Natural killer cell (primary cell): ENCODE results near the gene PNMA1. TPM values are rescaled to one million over a fixed set of nuclear protein-coding genes. Genes with fewer than 3 reads are reported as not detected.
A peak's percentile ranks its signal among the peaks of the same experiment; 100 is the strongest.

ENCODE experiments used
- ATAC-seq, 3 donors: fragments of 150-1000 bp in 2 of 3; fragments of 200-7000 bp in 1 of 3; cut with Tn5 transposase; 1 replicate in 1 of 3; 2 replicates in 2 of 3; pipeline ENCODE4 v1.10.0; 2021; ENCODE audit warnings: mild to moderate bottlenecking in 2 of 3, moderate library complexity in 2 of 3
- DNase-seq, 2 donors: peaks; one replicate each; pipeline versions ENCODE4 v3.0.0 to v3.0.0-alpha.2; 2013 to 2021; ENCODE audit warnings: mixed read lengths in 1 of 2
- H3K27ac ChIP-seq: one replicate; pipeline ENCODE4 v1.5.1; 2013; ENCODE audit warnings: mild to moderate bottlenecking, low read length
- H3K27me3 ChIP-seq: one replicate; pipeline ENCODE4 v1.6.1; 2013; ENCODE audit warnings: low read length; ENCODE audit not compliant: control insufficient read depth, insufficient read depth
- H3K36me3 ChIP-seq: one replicate; pipeline ENCODE4 v1.6.1; 2013; ENCODE audit warnings: low read length; ENCODE audit not compliant: control insufficient read depth, insufficient read depth
- H3K4me1 ChIP-seq: one replicate; pipeline ENCODE4 v1.6.1; 2013; ENCODE audit warnings: low read length; ENCODE audit not compliant: control insufficient read depth, insufficient read depth
- H3K4me3 ChIP-seq: one replicate; pipeline ENCODE4 v1.5.1; 2013; ENCODE audit warnings: low read length
- H3K9me3 ChIP-seq: one replicate; pipeline ENCODE4 v1.6.1; 2013; ENCODE audit warnings: low read length; ENCODE audit not compliant: control insufficient read depth, insufficient read depth
- H3K27ac Mint-ChIP-seq, 2 donors: one replicate each; pipeline ENCODE4 v1.8.0; 2022; ENCODE audit warnings: mild to moderate bottlenecking in 2 of 2, mixed read lengths in 2 of 2, moderate library complexity in 1 of 2
- H3K27me3 Mint-ChIP-seq, 2 donors: one replicate each; pipeline ENCODE4 v1.8.0; 2022; ENCODE audit warnings: low read depth in 2 of 2, mixed read lengths in 2 of 2
- H3K36me3 Mint-ChIP-seq: one replicate; pipeline ENCODE4 v1.8.0; 2022; ENCODE audit warnings: mixed read lengths
- H3K4me1 Mint-ChIP-seq, 2 donors: one replicate each; pipeline ENCODE4 v1.8.0; 2022; ENCODE audit warnings: mixed read lengths in 2 of 2
- H3K4me3 Mint-ChIP-seq: one replicate; pipeline ENCODE4 v1.8.0; 2022; ENCODE audit warnings: mild to moderate bottlenecking, moderate library complexity, mixed read lengths
- H3K9me3 Mint-ChIP-seq, 2 donors: one replicate each; pipeline ENCODE4 v1.8.0; 2022; ENCODE audit warnings: mixed read lengths in 2 of 2
- CTCF ChIP-seq: fragments of 200-600 bp; IDR thresholded peaks from one replicate; pipeline ENCODE4 v1.8.0; 2022; ENCODE audit warnings: antibody characterized with exemption
- WGBS: methylation state at CpG from one replicate; pipeline ENCODE4 v1.1.7; 2013; ENCODE audit warnings: missing lambda C conversion rate; ENCODE audit not compliant: insufficient coverage; 5-methylcytosine and 5-hydroxymethylcytosine counted together
- intact Hi-C: fragments of 100-400 bp; cut with micrococcal nuclease; formaldehyde crosslinking; loops from one replicate; pipeline ENCODE4 v1.14.2; 2022
- total RNA-seq, 4 donors: library from RNA; stranded (reverse); fragments of 120-200 nt in 1 of 4; gene quantifications; one replicate each; pipeline versions ENCODE4 v1.2.3 to v1.2.4, GENCODE V29; 2013 to 2022

The PNMA1 gene
- total RNA-seq, 3 donors from 2014 or later (not counting 1 experiment from before 2014, with no cell fraction given) = 26.0 to 32.3 (median 28.9) TPM

DNA sequence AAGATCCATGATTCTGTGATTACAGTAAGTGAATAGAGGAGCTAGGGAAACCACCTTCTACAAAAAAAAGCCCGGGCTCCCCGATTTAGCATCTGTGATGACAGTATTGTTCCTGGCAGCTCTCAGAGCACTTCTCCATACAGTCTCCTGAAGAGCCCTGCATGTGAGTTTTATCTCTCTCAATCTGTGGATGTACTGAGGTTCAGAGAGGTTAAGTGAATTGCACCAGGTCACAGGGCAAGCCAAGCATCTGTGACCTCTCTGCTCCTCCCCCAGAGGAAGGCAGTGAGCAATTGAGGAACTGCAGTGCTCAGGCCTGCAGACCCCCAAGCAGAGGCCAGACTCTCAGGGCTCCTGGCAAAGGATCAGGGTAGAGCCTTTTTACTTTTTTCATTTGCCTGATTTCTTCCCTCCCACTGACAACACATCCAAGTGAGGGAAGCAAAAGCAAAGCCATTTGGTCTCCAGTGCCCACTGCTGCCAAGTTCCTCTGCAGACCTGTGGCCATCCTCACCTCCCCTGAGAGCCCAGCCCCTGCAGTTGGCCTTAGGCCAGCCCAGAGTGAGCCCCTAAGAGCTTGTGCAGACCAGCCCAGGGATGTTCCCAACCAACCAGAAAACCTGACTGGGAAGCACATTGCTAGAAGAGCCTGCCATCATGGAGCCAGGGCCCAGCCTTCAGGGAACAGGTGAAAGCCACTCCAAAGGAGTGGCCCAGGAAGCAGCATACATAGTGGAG, 47.6 kb upstream of the PNMA1 start:
- Histone ChIP-seq H3K9me3 (no peaks in the 10 kb centered on the region), H3K4me3 (no peak overlapping the region), H3K36me3 (no peaks in the 10 kb centered on the region), H3K27ac (peak overlapping the region; percentile 88), H3K4me1 (peaks cover 74% of the 10 kb centered on the region), H3K27me3 (no peaks in the 10 kb centered on the region)
- intact Hi-C loops = loop anchor here (1.0 to 2.0 kb wide), 2 partner anchors 9 to 21 kb away; no protein-coding TSS in a partner anchor
- DNase-seq (peak in 1 of 2 donors; percentile 47), ATAC-seq (no peak)
- Mint-ChIP-seq H3K4me1 (peaks cover 65 to 87% of the 10 kb centered on the region in 2 donors), H3K27me3 (no peaks in the 10 kb centered on the region), H3K4me3 (peak overlapping the region; percentile 63), H3K36me3 (no peaks in the 10 kb centered on the region), H3K27ac (peak overlapping the region; percentile 96 to 98), H3K9me3 (no peaks in the 10 kb centered on the region)
- no CpG with 5 or more reads among the region's 2 CpGs for WGBS
- TF ChIP-seq CTCF = no peak

GRCh38 chr14:73760598-73761586, 46.7 kb upstream of the PNMA1 start:
- no peaks in the 10 kb centered on the region for H3K27me3 Mint-ChIP-seq
- no peaks in the 10 kb centered on the region for H3K36me3 ChIP-seq
- H3K4me1 ChIP-seq = peaks cover 81% of the 10 kb centered on the region
- H3K36me3 Mint-ChIP-seq = no peaks in the 10 kb centered on the region
- intact Hi-C loops = loop anchor here (1.0 to 2.0 kb wide), 2 partner anchors 20 to 26 kb away; no protein-coding TSS in a partner anchor
- 51% methylated on average over 10 of the region's 13 CpGs for WGBS
- ATAC-seq = no peak
- H3K27me3 ChIP-seq = no peaks in the 10 kb centered on the region
- no peak for TF ChIP-seq CTCF
- H3K4me3 Mint-ChIP-seq = peak overlapping the region; percentile 89
- H3K9me3 Mint-ChIP-seq = no peaks in the 10 kb centered on the region
- peak overlapping the region; percentile 96 to 98 for H3K27ac Mint-ChIP-seq
- peak in 1 of 2 donors; percentile 27 for DNase-seq
- peak overlapping the region; percentile 26 for H3K4me3 ChIP-seq
- H3K4me1 Mint-ChIP-seq = peaks cover 69 to 89% of the 10 kb centered on the region in 2 donors
- H3K9me3 ChIP-seq = no peaks in the 10 kb centered on the region
- H3K27ac ChIP-seq = peak overlapping the region; percentile 88

DNA sequence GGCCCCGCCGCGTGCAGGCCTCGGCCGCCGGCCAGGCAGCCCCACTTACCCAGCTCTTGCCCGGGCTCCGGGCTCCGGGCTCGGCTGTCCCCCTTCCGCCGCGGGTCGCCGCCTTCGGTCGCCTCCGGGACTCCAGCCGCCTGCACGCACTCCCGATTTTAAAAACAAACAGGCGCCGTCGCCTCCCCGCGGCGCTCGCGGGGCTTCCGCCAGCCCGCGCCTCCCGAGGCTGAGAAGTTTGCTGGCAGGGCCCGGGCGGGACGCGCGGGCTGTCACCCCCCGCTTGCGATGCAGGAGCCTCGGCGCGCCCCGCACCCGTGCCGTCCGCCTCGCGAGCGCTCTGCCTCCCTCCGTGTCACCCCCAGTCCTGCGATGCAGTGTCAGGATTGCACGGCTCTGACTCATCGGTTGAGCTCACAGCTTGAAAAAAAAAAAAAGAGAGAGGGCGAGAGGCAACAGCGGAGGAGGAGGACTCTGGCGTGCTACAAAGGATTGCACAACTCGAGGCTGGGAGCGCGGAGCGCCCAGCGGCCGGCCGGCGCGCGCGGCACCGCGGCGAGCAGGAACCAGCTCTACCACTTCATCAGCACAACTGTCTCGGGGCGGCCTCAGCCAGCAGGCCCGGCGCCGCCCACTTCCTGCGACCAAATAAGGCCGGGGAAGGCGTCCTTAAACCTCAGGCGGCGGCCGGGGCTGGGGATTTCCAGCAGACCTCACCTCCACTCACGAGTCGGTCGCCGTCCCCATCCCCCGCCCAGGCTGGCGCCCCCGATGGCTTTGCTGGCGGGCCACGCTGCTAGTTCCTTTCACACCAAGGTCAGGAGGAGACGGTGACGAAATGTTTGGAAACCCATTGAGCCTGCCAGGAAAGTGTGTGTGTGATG, 45.8 kb upstream of the PNMA1 start:
- H3K9me3 Mint-ChIP-seq = no peaks in the 10 kb centered on the region
- H3K4me3 Mint-ChIP-seq = peak overlapping the region; percentile 89
- Histone ChIP-seq H3K4me3 (peak overlapping the region; percentile 38), H3K27me3 (no peaks in the 10 kb centered on the region), H3K36me3 (no peaks in the 10 kb centered on the region), H3K9me3 (no peaks in the 10 kb centered on the region), H3K27ac (peak overlapping the region; percentile 88), H3K4me1 (peaks cover 81% of the 10 kb centered on the region)
- DNase-seq (peak; percentile 96 to 98), ATAC-seq (peak; percentile 74 to 92 (median 83))
- no peaks in the 10 kb centered on the region for H3K36me3 Mint-ChIP-seq
- H3K4me1 Mint-ChIP-seq = peaks cover 69 to 89% of the 10 kb centered on the region in 2 donors
- under 1% methylated on average over 92 of the region's 93 CpGs for WGBS
- intact Hi-C loops = loop anchor here (1.0 to 5.0 kb wide), 3 partner anchors 19 to 118 kb away; partner anchors contain the start of gene DNAL1
- H3K27ac Mint-ChIP-seq = peak overlapping the region; percentile 96 to 98
- TF ChIP-seq CTCF = no peak
- no peaks in the 10 kb centered on the region for H3K27me3 Mint-ChIP-seq
